ENCODE data around the gene SLC24A3. TPM values are rescaled to one million over a fixed set of nuclear protein-coding genes. Genes with fewer than 3 reads are reported as not detected.

SLC24A3 gene
- total and polyA plus RNA-seq, 4 donors = 1.9 to 8.4 (median 5.8) TPM

GRCh38 chr20:19512886-19513677 is 300.6 kb downstream of the SLC24A3 start:
- H3K9ac ChIP-seq (ENCODE audit: insufficient read depth in 1 of 2, low read length in 2 of 2) = no peak overlapping the region
- H3K4me3 ChIP-seq = no peak overlapping the region
- no peaks in the 10 kb centered on the region for H3K9me3 ChIP-seq (ENCODE audit: control insufficient read depth in 4 of 4, insufficient read depth in 3 of 4, low read length in 3 of 4)
- peaks cover 0 to 3% (median 0%) of the 10 kb centered on the region in 4 donors for H3K36me3 ChIP-seq (ENCODE audit: control insufficient read depth in 4 of 4, insufficient read depth in 4 of 4, low read length in 4 of 4)
- H3K4me1 ChIP-seq (ENCODE audit: control insufficient read depth in 5 of 5, insufficient read depth in 5 of 5, low read length in 5 of 5) = peaks cover 0 to 4% (median 0%) of the 10 kb centered on the region in 5 donors
- no peak for DNase-seq
- WGBS, 2 donors = 67 to 74% methylated on average over 3 of the region's 3 CpGs
- H3K27me3 ChIP-seq (ENCODE audit: control insufficient read depth in 3 of 3, insufficient read depth in 3 of 3, low read length in 2 of 3) = no peaks in the 10 kb centered on the region
- TF ChIP-seq, protein P1, sequence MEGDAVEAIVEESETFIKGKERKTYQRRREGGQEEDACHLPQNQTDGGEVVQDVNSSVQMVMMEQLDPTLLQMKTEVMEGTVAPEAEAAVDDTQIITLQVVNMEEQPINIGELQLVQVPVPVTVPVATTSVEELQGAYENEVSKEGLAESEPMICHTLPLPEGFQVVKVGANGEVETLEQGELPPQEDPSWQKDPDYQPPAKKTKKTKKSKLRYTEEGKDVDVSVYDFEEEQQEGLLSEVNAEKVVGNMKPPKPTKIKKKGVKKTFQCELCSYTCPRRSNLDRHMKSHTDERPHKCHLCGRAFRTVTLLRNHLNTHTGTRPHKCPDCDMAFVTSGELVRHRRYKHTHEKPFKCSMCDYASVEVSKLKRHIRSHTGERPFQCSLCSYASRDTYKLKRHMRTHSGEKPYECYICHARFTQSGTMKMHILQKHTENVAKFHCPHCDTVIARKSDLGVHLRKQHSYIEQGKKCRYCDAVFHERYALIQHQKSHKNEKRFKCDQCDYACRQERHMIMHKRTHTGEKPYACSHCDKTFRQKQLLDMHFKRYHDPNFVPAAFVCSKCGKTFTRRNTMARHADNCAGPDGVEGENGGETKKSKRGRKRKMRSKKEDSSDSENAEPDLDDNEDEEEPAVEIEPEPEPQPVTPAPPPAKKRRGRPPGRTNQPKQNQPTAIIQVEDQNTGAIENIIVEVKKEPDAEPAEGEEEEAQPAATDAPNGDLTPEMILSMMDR (IDR thresholded peaks at IDR 0.05; ENCODE audit: control extremely low read depth, extremely low read depth) = no peak
- no peak for ATAC-seq (ENCODE audit: insufficient read depth, low FRiP score)
- H3K27ac ChIP-seq (ENCODE audit: low read depth in 1 of 2, low read length in 1 of 2) = no peak overlapping the region

DNA sequence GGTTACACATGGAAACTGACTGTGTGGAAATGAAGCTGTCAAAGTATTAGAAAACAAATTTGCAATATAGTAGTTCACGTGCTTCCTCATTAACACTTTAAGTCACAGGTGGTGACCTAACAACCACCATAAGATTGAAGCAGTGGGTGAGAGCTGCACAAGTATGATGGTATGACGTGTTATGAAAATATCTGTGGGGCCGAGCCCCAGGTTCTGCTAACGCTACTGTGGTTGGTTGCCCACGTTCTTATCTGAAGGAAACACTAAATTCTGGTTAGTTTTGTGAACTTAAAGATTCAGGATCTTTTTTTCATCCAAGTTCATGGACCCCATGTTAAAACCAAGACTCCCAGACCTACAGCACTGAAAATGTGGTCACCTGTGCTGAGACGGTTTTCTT is 302.6 kb downstream of the SLC24A3 start:
- 45 to 70% methylated on average over 6 of the region's 6 CpGs for WGBS, 2 donors
- H3K4me1 ChIP-seq (ENCODE audit: control insufficient read depth in 5 of 5, insufficient read depth in 5 of 5, low read length in 5 of 5) = peaks cover 0 to 19% (median 0%) of the 10 kb centered on the region in 5 donors
- TF ChIP-seq, protein P1 (IDR thresholded peaks at IDR 0.05; ENCODE audit: control extremely low read depth, extremely low read depth) = no peak
- H3K4me3 ChIP-seq = no peak overlapping the region
- no peaks in the 10 kb centered on the region for H3K27me3 ChIP-seq (ENCODE audit: control insufficient read depth in 3 of 3, insufficient read depth in 3 of 3, low read length in 2 of 3)
- H3K9me3 ChIP-seq (ENCODE audit: control insufficient read depth in 4 of 4, insufficient read depth in 3 of 4, low read length in 3 of 4) = no peaks in the 10 kb centered on the region
- peaks cover 0 to 3% (median 0%) of the 10 kb centered on the region in 4 donors for H3K36me3 ChIP-seq (ENCODE audit: control insufficient read depth in 4 of 4, insufficient read depth in 4 of 4, low read length in 4 of 4)
- no peak overlapping the region for H3K27ac ChIP-seq (ENCODE audit: low read depth in 1 of 2, low read length in 1 of 2)
- DNase-seq (no peak), ATAC-seq (ENCODE audit: insufficient read depth, low FRiP score) (no peak)
- H3K9ac ChIP-seq (ENCODE audit: insufficient read depth in 1 of 2, low read length in 2 of 2) = no peak overlapping the region

DNA sequence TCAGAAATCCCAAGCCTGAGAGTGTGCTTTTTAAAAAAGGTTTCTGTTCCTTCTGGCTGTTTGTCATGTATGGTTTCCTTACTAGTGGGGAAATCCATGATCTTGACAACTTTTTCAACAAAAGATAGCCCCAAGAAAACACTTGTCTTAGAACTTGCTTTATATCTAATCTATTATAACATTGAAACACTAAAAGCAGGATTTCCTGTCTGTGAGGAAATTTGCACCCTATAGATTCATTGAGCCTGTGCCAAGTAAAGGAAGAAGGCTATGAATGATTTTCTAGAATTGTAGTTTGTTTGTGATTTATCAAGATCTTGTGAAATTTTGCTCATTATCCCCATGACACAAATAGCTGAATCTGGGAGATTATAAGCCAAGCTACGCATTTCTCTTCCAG is 307.0 kb downstream of the SLC24A3 start:
- ATAC-seq (ENCODE audit: insufficient read depth, low FRiP score) = no peak
- H3K4me1 ChIP-seq (ENCODE audit: control insufficient read depth in 5 of 5, insufficient read depth in 5 of 5, low read length in 5 of 5) = peaks cover 0 to 28% (median 0%) of the 10 kb centered on the region in 5 donors
- 69 to 77% methylated on average over 1 of the region's 1 CpG for WGBS, 2 donors

More for the DNA sequence above, 307.0 kb downstream of the SLC24A3 start:
- no peaks in the 10 kb centered on the region for H3K27me3 ChIP-seq (ENCODE audit: control insufficient read depth in 3 of 3, insufficient read depth in 3 of 3, low read length in 2 of 3)
- no peak overlapping the region for H3K4me3 ChIP-seq
- H3K36me3 ChIP-seq (ENCODE audit: control insufficient read depth in 4 of 4, insufficient read depth in 4 of 4, low read length in 4 of 4) = peaks cover 0 to 3% (median 0%) of the 10 kb centered on the region in 4 donors
- DNase-seq = peak in 2 of 3 donors; percentile 19 to 53
- H3K9ac ChIP-seq (ENCODE audit: insufficient read depth in 1 of 2, low read length in 2 of 2) = no peak overlapping the region
- TF ChIP-seq, protein P1 (IDR thresholded peaks at IDR 0.05; ENCODE audit: control extremely low read depth, extremely low read depth) = no peak
- no peaks in the 10 kb centered on the region for H3K9me3 ChIP-seq (ENCODE audit: control insufficient read depth in 4 of 4, insufficient read depth in 3 of 4, low read length in 3 of 4)
- no peak overlapping the region for H3K27ac ChIP-seq (ENCODE audit: low read depth in 1 of 2, low read length in 1 of 2)

Data from lung (tissue), 12 donors.